GM12892 (cell line): Measurements from ENCODE around the gene CAMK1D.

Experiments
- POLR2A ChIP-seq: IDR thresholded peaks from 2 replicates; pipeline ENCODE4 v1.6.1; 2011; ENCODE audit warnings: low read depth, low read length, control low read depth
- POLR2AphosphoS5 ChIP-seq: IDR thresholded peaks from 2 replicates; pipeline ENCODE4 v1.6.1; 2011; ENCODE audit warnings: low read depth, low read length, control low read depth

- TF ChIP-seq POLR2AphosphoS5 (no peak), POLR2A (no peak)
Observed at GRCh38 chr10:12862459-12862858, 513.1 kb downstream of the CAMK1D start.
